Measurements from ENCODE around the gene HS6ST2. TPM values are rescaled to one million over a fixed set of nuclear protein-coding genes. Genes with fewer than 3 reads are reported as not detected.
"Not testable (repeated sequence)": the region's sequence is repeated elsewhere in the genome, so short reads cannot be mapped to it uniquely, and the experiment has no call there.

The HS6ST2 gene
- total RNA-seq, 1 donor from 2014 or later, result not detected

DNA sequence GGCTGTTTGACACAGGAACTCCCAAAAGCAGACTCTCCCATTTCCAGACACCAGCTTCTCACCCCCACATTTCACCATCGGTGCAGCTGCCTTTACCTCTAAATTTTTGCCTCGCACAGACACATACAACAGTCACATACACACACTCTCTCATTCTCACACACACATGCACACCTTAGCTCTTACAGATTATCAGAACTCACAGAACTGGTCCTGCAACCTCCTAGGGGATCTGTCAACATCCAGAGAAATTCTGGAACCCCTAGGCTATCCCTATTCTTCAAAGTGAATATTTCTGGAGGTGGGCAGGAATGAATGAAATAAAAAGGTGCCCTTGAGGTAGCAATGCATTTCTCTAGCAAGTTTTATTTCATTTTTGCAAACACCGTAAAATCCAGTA lies 4.1 kb downstream of the HS6ST2 start:
- no peaks in the 10 kb centered on the region for H3K4me1 ChIP-seq
- H3K27me3 ChIP-seq, result no peaks in the 10 kb centered on the region
- H3K27ac ChIP-seq, result no peak overlapping the region
- no peaks in the 10 kb centered on the region for H3K36me3 ChIP-seq
- H3K4me3 ChIP-seq, result no peak overlapping the region
- H3K9me3 ChIP-seq, result no peaks in the 10 kb centered on the region
- intact Hi-C loops (cut with DNase I), result no loop called here
- TF ChIP-seq CTCF (IDR thresholded peaks at IDR 0.05), result no peak
- DNase-seq (ENCODE audit: low spot score in 2 of 2), result no peak

DNA sequence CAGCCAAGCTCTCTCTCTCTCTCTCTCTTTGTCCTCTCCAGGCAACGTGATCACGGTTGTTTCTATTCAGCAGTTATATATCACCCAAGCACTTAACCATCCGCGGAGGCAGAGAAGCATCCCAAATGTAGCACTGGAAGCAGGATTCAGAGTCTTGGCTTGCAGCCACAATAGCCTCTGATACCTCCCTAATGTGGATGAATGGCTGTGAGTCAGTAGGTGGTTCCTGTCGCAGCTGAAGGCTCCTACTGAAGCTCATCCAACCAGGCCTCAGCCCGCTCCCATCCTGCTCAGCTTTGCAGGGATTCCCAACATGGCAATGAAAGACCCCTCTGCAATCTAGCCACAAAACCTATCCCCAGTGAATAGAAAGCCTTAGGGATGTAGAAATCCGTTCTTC lies 5.1 kb downstream of the HS6ST2 start:
- no peaks in the 10 kb centered on the region for H3K27me3 ChIP-seq
- intact Hi-C loops (cut with DNase I), result no loop called here
- no peak for DNase-seq (ENCODE audit: low spot score in 2 of 2)

DNA sequence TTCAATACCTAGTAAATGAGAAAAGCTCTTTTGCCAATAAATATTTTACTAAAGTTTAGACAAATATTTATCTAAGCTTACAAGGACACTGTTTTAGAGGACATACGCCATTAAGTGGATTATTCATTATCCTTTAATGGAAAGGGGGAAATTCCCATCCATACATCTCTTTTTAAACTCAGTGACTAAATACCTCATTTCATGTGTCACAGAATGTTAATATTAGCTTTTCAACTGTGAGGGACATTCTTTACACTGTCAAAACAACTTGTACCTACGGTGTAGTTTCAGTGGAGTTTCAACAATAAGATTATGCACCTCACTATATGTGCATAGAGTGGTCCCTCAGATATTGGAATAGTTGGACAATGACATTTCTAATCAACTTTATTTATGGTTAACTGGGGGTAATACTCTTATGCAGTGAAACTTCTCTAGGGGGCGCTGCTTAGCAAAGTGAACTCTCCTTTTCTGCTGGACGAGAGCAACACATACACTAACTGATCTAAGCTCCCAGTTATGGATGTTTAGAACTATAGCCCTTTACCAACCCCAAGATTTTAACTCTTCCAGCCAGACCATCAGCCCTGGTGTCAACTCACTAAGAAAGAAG lies 9.7 kb downstream of the HS6ST2 start:
- H3K36me3 ChIP-seq, result no peaks in the 10 kb centered on the region
- H3K9me3 ChIP-seq, result no peaks in the 10 kb centered on the region
- H3K4me1 ChIP-seq, result no peaks in the 10 kb centered on the region
- DNase-seq (ENCODE audit: low spot score in 2 of 2), result no peak
- TF ChIP-seq CTCF (IDR thresholded peaks at IDR 0.05), result no peak
- intact Hi-C loops (cut with DNase I), result no loop called here
- no peak overlapping the region for H3K27ac ChIP-seq
- no peaks in the 10 kb centered on the region for H3K27me3 ChIP-seq
- no peak overlapping the region for H3K4me3 ChIP-seq

More for the DNA sequence above, 5.1 kb downstream of the HS6ST2 start:
- no peak for TF ChIP-seq CTCF (IDR thresholded peaks at IDR 0.05)
- no peak overlapping the region for H3K27ac ChIP-seq
- H3K4me3 ChIP-seq, result no peak overlapping the region
- no peaks in the 10 kb centered on the region for H3K4me1 ChIP-seq
- H3K36me3 ChIP-seq, result no peaks in the 10 kb centered on the region
- H3K9me3 ChIP-seq, result no peaks in the 10 kb centered on the region

DNA sequence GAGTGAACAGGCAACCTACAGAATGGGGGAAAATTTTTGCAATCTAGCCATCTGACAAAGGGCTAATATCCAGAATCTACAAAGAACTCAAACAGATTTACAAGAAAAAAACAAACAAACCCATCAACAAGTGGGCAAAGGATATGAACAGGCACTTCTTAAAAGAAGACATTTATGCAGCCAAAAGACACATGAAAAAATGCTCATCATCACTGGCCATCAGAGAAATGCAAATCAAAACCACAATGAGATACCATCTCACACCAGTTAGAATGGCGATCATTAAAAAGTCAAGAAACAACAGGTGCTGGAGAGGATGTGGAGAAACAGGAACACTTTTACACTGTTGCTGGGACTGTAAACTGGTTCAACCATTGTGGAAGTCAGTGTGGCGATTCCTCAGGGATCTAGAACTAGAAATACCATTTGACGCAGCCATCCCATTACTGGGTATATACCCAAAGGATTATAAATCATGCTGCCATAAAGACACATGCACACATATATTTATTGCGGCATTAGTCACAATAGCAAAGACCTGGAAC lies 13.3 kb downstream of the HS6ST2 start:
- H3K36me3 ChIP-seq; H3K4me1 ChIP-seq; H3K27ac ChIP-seq; H3K27me3 ChIP-seq; H3K4me3 ChIP-seq; DNase-seq (ENCODE audit: low spot score in 2 of 2); H3K9me3 ChIP-seq; intact Hi-C loops (cut with DNase I): not testable (repeated sequence)

GRCh38 chrX:132940727-132941327 lies 17.6 kb downstream of the HS6ST2 start:
- intact Hi-C loops (cut with DNase I), result no loop called here
- H3K4me1 ChIP-seq, result no peaks in the 10 kb centered on the region
- TF ChIP-seq CTCF (IDR thresholded peaks at IDR 0.05), result no peak
- DNase-seq (ENCODE audit: low spot score in 2 of 2), result no peak
- no peak overlapping the region for H3K4me3 ChIP-seq
- H3K9me3 ChIP-seq, result no peaks in the 10 kb centered on the region
- H3K36me3 ChIP-seq, result no peaks in the 10 kb centered on the region
- no peaks in the 10 kb centered on the region for H3K27me3 ChIP-seq
- H3K27ac ChIP-seq, result no peak overlapping the region

- no peaks in the 10 kb centered on the region for H3K9me3 ChIP-seq
- no peak for TF ChIP-seq CTCF (IDR thresholded peaks at IDR 0.05)
- no peak overlapping the region for H3K27ac ChIP-seq
- DNase-seq (ENCODE audit: low spot score in 2 of 2), result no peak
- no peaks in the 10 kb centered on the region for H3K36me3 ChIP-seq
- H3K4me3 ChIP-seq, result no peak overlapping the region
- H3K4me1 ChIP-seq, result no peaks in the 10 kb centered on the region
- H3K27me3 ChIP-seq, result no peaks in the 10 kb centered on the region
- intact Hi-C loops (cut with DNase I), result no loop called here
These were observed 25.3 kb downstream of the HS6ST2 start for GRCh38 chrX:132933170-132933569.

Data from ascending aorta (tissue), 2 donors.